Body of pancreas (tissue), 4 donors: ENCODE results near the gene HACL1. TPM values are rescaled to one million over a fixed set of nuclear protein-coding genes. Genes with fewer than 3 reads are reported as not detected.

ENCODE experiments used
- ATAC-seq: fragments of 150-250 bp; one replicate; pipeline ENCODE4 v1.9.1; 2016
- DNase-seq, 4 donors: peaks; one replicate each; pipeline ENCODE4 v3.0.0-alpha.2; 2019
- H3K27ac ChIP-seq, 4 donors: fragments of 200-600 bp; sonication (generic); 1 replicate in 3 of 4; 2 replicates in 1 of 4; pipeline versions ENCODE4 v1.5.1 to v1.6.1; 2016 to 2019; ENCODE audit warnings: mild to moderate bottlenecking in 1 of 4, mixed read lengths in 1 of 4, moderate library complexity in 1 of 4
- H3K27me3 ChIP-seq, 2 donors: fragments of 200-600 bp; sonication (generic); one replicate each; pipeline ENCODE4 v1.6.0; 2016; ENCODE audit warnings: mild to moderate bottlenecking in 1 of 2
- H3K36me3 ChIP-seq, 2 donors: fragments of 200-600 bp; sonication (generic); replicated peaks in 1 of 2; 2 replicates each; pipeline ENCODE4 v1.5.1; 2016; ENCODE audit warnings: low read depth in 2 of 2; ENCODE audit not compliant: insufficient read depth in 1 of 2
- H3K4me1 ChIP-seq: fragments of 200-600 bp; sonication (generic); one replicate; pipeline ENCODE4 v1.6.0; 2016
- H3K4me3 ChIP-seq, 2 donors: fragments of 200-600 bp; sonication (generic); 1 replicate in 1 of 2; 2 replicates in 1 of 2; pipeline ENCODE4 v1.5.1; 2016 to 2019
- H3K9me3 ChIP-seq, 3 donors: fragments of 200-600 bp; sonication (generic); 1 replicate in 2 of 3; 2 replicates in 1 of 3; pipeline ENCODE4 v1.5.1; 2016
- POLR2A ChIP-seq, 3 donors: fragments of 450-650 bp; IDR thresholded peaks; one replicate each; pipeline ENCODE4 v1.6.1; 2016; ENCODE audit warnings: antibody characterized with exemption in 3 of 3, mild to moderate bottlenecking in 2 of 3
- WGBS, 2 donors: methylation state at CpG; one replicate each; pipeline ENCODE4 v1.1.5; 2017; 5-methylcytosine and 5-hydroxymethylcytosine counted together
- intact Hi-C: fragments of 100-400 bp; cut with DNase I; formaldehyde crosslinking; loops from one replicate; pipeline ENCODE4 v1.15.1; 2023
- total RNA-seq, 2 donors: library from RNA; depleted of rRNA; stranded (reverse); fragments of >200 nt; gene quantifications; one replicate each; pipeline ENCODE4 v1.1.0, GENCODE V29; 2016
- TF ChIP-seq, protein P1 (sequence below), 7 experiments: fragments of 450-650 bp in 4 of 7; fragments of 200-600 bp in 3 of 7; sonication (generic) in 3 of 7; IDR thresholded peaks; one replicate each; pipeline ENCODE4 v1.5.1; 2016 to 2019; ENCODE audit warnings: antibody characterized with exemption in 7 of 7

HACL1 gene
- total RNA-seq, 2 donors from 2014 or later, result 12.5 to 19.5 TPM

DNA sequence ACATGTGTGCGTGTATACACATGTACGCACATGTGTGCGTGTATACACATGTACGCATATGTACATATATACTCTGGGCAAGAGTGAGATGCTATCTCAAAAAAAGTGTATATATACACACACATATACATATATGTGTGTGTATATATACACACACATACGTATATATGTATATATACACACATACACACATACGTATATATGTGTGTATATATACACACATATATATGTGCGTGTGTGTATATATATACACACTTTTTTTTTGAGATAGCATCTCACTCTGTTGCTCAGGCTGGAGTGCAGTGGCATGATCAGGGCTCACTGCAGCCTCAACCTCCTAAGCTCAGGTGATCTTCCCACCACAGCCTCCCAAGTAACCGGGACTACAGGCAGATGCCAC is 8.4 kb downstream of the HACL1 start:
- H3K36me3 ChIP-seq, result peaks cover 0 to 2% of the 10 kb centered on the region in 2 donors
- intact Hi-C loops, result no loop called here
- H3K27me3 ChIP-seq, result no peaks in the 10 kb centered on the region
- no peak overlapping the region for H3K27ac ChIP-seq
- 94 to 95% methylated on average over 8 of the region's 8 CpGs for WGBS, 2 donors
- TF ChIP-seq, protein P1, sequence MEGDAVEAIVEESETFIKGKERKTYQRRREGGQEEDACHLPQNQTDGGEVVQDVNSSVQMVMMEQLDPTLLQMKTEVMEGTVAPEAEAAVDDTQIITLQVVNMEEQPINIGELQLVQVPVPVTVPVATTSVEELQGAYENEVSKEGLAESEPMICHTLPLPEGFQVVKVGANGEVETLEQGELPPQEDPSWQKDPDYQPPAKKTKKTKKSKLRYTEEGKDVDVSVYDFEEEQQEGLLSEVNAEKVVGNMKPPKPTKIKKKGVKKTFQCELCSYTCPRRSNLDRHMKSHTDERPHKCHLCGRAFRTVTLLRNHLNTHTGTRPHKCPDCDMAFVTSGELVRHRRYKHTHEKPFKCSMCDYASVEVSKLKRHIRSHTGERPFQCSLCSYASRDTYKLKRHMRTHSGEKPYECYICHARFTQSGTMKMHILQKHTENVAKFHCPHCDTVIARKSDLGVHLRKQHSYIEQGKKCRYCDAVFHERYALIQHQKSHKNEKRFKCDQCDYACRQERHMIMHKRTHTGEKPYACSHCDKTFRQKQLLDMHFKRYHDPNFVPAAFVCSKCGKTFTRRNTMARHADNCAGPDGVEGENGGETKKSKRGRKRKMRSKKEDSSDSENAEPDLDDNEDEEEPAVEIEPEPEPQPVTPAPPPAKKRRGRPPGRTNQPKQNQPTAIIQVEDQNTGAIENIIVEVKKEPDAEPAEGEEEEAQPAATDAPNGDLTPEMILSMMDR (IDR thresholded peaks at IDR 0.05), result no peak
- TF ChIP-seq POLR2A (IDR thresholded peaks at IDR 0.05), result no peak
- ATAC-seq (no peak), DNase-seq (no peak)
- H3K9me3 ChIP-seq, result no peaks in the 10 kb centered on the region
- no peaks in the 10 kb centered on the region for H3K4me1 ChIP-seq
- H3K4me3 ChIP-seq, result no peak overlapping the region

DNA sequence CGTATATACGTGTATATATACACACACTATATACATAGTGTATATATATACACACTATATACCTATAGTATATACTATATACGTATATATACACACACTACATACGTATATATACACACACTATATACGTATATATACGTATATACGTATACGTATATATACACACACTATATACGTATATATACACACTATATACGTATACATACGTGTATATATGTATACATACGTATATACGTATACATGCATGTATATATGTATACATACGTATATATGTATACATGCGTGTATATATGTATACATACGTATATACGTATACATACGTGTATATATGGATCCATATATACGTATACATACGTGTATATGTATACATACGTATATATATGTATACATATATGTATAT is 9.4 kb downstream of the HACL1 start:
- ATAC-seq (no peak), DNase-seq (no peak)
- H3K4me3 ChIP-seq, result no peak overlapping the region
- no peak overlapping the region for H3K27ac ChIP-seq
- no peak for TF ChIP-seq POLR2A (IDR thresholded peaks at IDR 0.05)
- TF ChIP-seq, protein P1 (IDR thresholded peaks at IDR 0.05), result no peak
- no peaks in the 10 kb centered on the region for H3K27me3 ChIP-seq
- intact Hi-C loops, result no loop called here
- no peaks in the 10 kb centered on the region for H3K9me3 ChIP-seq
- WGBS, 2 donors, result 80 to 83% methylated on average over 21 of the region's 21 CpGs
- H3K4me1 ChIP-seq, result no peaks in the 10 kb centered on the region
- H3K36me3 ChIP-seq, result peaks cover 0 to 5% of the 10 kb centered on the region in 2 donors

DNA sequence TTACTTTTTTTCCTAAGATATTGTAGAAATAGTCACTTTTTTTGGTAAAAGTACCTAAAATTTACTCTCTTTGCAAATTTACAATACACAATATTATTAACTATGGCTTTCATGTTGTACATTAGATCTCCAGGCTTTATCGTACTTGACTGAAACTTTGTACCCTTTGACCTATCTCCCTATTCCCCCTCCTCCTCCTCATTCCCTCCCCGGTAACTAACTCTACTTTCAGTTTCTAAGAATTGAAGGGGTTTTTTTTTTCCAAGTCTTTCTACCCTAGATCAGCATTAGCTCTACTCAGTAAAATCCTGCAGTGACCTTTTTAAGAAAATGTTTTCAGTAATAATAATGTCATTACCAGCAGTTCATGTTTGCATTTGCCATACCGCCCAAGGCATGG is 10.1 kb downstream of the HACL1 start:
- Histone ChIP-seq H3K36me3 (peaks cover 0 to 5% of the 10 kb centered on the region in 2 donors), H3K4me1 (no peaks in the 10 kb centered on the region), H3K27me3 (no peaks in the 10 kb centered on the region), H3K9me3 (no peaks in the 10 kb centered on the region), H3K27ac (no peak overlapping the region), H3K4me3 (no peak overlapping the region)
- DNase-seq (no peak), ATAC-seq (no peak)
- WGBS, 2 donors, result 86% methylated on average over 3 of the region's 3 CpGs
- intact Hi-C loops, result no loop called here
- no peak for TF ChIP-seq POLR2A (IDR thresholded peaks at IDR 0.05)
- TF ChIP-seq, protein P1 (IDR thresholded peaks at IDR 0.05), result no peak

DNA sequence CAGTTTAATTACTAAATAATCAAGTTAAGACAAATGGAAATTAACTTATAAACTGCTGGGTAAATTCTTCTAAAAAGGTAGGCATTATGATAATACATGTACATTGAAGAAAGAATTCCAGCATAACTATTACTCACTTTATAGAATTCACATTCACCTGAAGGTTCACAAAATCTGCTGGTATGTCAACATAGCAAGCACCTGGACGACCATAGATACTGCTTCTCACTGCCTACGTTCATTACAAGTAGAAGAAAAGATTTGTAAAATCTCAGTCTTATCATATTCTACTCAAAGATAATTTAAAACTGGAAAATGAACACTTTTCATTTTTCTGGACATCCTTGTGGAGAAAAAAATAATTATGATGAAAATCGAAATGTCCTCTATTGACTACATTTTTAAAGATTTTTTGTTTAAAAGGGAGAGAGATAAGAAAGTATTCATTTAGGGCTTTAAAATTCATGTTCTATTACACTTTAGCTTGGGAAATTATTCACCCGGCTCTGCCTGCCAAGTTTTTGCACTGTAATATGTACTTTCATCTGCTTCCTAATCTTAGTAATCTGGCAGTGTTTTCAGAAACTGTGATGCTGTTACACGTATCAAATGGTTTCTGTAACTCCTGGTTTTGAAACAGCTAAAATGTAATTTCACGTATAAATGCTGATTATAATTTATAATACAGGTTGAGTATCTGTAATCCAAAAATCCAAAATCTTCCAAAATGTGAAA is 16.1 kb downstream of the HACL1 start:
- Histone ChIP-seq H3K9me3 (no peaks in the 10 kb centered on the region), H3K4me1 (peaks cover 13% of the 10 kb centered on the region), H3K4me3 (no peak overlapping the region), H3K36me3 (peaks cover 0 to 11% of the 10 kb centered on the region in 2 donors), H3K27ac (peak overlapping the region in 3 of 4 donors; percentile 54 to 74 (median 58)), H3K27me3 (no peaks in the 10 kb centered on the region)
- TF ChIP-seq, protein P1 (IDR thresholded peaks at IDR 0.05), result no peak
- TF ChIP-seq POLR2A (IDR thresholded peaks at IDR 0.05), result no peak
- ATAC-seq (peak; percentile 85), DNase-seq (peak; percentile 27 to 66 (median 44))
- WGBS, 2 donors, result 14 to 20% methylated on average over 6 of the region's 6 CpGs
- intact Hi-C loops, result no loop called here
